Peyer's patch (tissue), 4 donors: ENCODE measurements around the gene UNK. TPM values are rescaled to one million over a fixed set of nuclear protein-coding genes. Genes with fewer than 3 reads are reported as not detected.

Source experiments
- DNase-seq, 3 donors: peaks; one replicate each; pipeline ENCODE4 v3.0.0-alpha.2; 2017 to 2019
- H3K27ac ChIP-seq, 4 donors: fragments of 200-600 bp; sonication (generic); one replicate each; pipeline ENCODE4 v1.5.1; 2016 to 2019
- H3K27me3 ChIP-seq, 2 donors: fragments of 200-600 bp; sonication (generic); one replicate each; pipeline ENCODE4 v1.5.1; 2019
- H3K36me3 ChIP-seq, 3 donors: fragments of 200-600 bp; sonication (generic); one replicate each; pipeline ENCODE4 v1.5.1; 2016 to 2019
- H3K4me1 ChIP-seq, 4 donors: fragments of 200-600 bp; sonication (generic); one replicate each; pipeline ENCODE4 v1.5.1; 2016 to 2019
- H3K4me3 ChIP-seq, 4 donors: fragments of 200-600 bp; sonication (generic); 1 replicate in 3 of 4; 2 replicates in 1 of 4; pipeline ENCODE4 v1.5.1; 2016 to 2019; ENCODE audit warnings: mild to moderate bottlenecking in 1 of 4
- H3K9me3 ChIP-seq, 4 donors: fragments of 200-600 bp; sonication (generic); one replicate each; pipeline ENCODE4 v1.5.1; 2016 to 2019; ENCODE audit warnings: mild to moderate bottlenecking in 1 of 4
- POLR2A ChIP-seq, 2 donors: fragments of 450-650 bp; IDR thresholded peaks; one replicate each; pipeline ENCODE4 v1.5.1; 2017; ENCODE audit warnings: antibody characterized with exemption in 2 of 2, mild to moderate bottlenecking in 2 of 2, moderate library complexity in 2 of 2
- total RNA-seq, 4 donors: library from RNA; depleted of rRNA; stranded (reverse); fragments of >200 nt; gene quantifications; one replicate each; pipeline ENCODE4 v1.1.0, GENCODE V29; 2016
- TF ChIP-seq, protein P1 (sequence below), 6 experiments: fragments of 450-650 bp in 4 of 6; fragments of 200-600 bp in 2 of 6; sonication (generic) in 1 of 6; IDR thresholded peaks; one replicate each; pipeline ENCODE4 v1.5.1; 2017 to 2019; ENCODE audit warnings: antibody characterized with exemption in 6 of 6, mild to moderate bottlenecking in 3 of 6, moderate library complexity in 1 of 6

The UNK gene
- total RNA-seq, 4 donors from 2014 or later: 18.9 to 108 (median 30.6) TPM

DNA sequence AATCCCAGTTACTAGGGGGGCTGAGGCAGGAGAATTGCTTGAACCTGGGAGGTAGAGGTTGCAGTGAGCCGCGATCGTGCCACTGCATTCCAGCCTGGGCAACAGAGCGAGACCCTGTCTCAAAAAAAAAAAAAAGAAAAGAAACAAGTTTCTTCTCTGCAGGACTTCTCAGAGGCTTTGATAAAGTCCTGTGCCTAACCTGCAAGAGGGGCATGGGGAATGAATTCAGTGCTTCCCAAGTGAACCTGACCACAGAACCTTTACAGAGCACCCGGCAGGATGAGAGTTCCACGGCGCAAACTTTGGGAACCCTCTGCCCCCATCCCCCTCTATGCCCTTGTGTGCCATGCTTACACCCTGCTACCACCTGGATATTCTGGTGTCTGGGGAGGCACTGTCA lies 45.4 kb upstream of the UNK start:
- no peaks in the 10 kb centered on the region for H3K27me3 ChIP-seq
- no peaks in the 10 kb centered on the region for H3K9me3 ChIP-seq
- H3K4me3 ChIP-seq: no peak overlapping the region
- peaks cover 0 to 5% (median 2%) of the 10 kb centered on the region in 4 donors for H3K4me1 ChIP-seq
- H3K36me3 ChIP-seq: peaks cover 0 to 82% (median 0%) of the 10 kb centered on the region in 3 donors
- no peak for DNase-seq
- no peak overlapping the region for H3K27ac ChIP-seq
- TF ChIP-seq, protein P1, sequence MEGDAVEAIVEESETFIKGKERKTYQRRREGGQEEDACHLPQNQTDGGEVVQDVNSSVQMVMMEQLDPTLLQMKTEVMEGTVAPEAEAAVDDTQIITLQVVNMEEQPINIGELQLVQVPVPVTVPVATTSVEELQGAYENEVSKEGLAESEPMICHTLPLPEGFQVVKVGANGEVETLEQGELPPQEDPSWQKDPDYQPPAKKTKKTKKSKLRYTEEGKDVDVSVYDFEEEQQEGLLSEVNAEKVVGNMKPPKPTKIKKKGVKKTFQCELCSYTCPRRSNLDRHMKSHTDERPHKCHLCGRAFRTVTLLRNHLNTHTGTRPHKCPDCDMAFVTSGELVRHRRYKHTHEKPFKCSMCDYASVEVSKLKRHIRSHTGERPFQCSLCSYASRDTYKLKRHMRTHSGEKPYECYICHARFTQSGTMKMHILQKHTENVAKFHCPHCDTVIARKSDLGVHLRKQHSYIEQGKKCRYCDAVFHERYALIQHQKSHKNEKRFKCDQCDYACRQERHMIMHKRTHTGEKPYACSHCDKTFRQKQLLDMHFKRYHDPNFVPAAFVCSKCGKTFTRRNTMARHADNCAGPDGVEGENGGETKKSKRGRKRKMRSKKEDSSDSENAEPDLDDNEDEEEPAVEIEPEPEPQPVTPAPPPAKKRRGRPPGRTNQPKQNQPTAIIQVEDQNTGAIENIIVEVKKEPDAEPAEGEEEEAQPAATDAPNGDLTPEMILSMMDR (IDR thresholded peaks at IDR 0.05): no peak
- no peak for TF ChIP-seq POLR2A (IDR thresholded peaks at IDR 0.05)

DNA sequence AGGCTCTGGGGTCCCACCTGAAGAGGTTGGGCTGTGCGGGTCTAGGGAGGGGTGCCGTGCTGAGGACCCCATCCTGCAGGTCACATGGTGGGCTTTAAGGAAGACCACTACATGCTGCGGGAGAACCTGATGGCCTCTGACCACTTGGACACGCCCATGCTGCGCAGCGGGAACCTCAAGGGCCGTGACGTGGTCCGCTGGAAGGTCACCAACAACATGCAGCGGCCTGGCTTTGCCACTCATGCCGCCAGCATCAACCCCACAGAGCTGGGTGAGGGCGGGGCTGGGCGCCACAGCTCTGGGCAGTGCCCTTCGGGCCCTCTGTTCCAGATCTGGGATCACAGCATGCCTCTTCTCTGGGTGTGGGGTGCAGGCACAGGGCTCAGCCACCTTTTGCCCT lies 44.8 kb upstream of the UNK start:
- no peak for DNase-seq
- no peak for TF ChIP-seq POLR2A (IDR thresholded peaks at IDR 0.05)
- TF ChIP-seq, protein P1 (IDR thresholded peaks at IDR 0.05): no peak
- Histone ChIP-seq H3K27me3 (no peaks in the 10 kb centered on the region), H3K4me3 (no peak overlapping the region), H3K9me3 (no peaks in the 10 kb centered on the region), H3K4me1 (no peaks in the 10 kb centered on the region), H3K27ac (no peak overlapping the region), H3K36me3 (peaks cover 0 to 85% (median 0%) of the 10 kb centered on the region in 3 donors)

GRCh38 chr17:75740215-75740614 lies 44.4 kb upstream of the UNK start:
- no peak for DNase-seq
- H3K4me3 ChIP-seq: no peak overlapping the region
- no peaks in the 10 kb centered on the region for H3K9me3 ChIP-seq
- H3K27ac ChIP-seq: no peak overlapping the region
- no peaks in the 10 kb centered on the region for H3K4me1 ChIP-seq
- no peaks in the 10 kb centered on the region for H3K27me3 ChIP-seq
- peaks cover 0 to 85% (median 0%) of the 10 kb centered on the region in 3 donors for H3K36me3 ChIP-seq
- no peak for TF ChIP-seq POLR2A (IDR thresholded peaks at IDR 0.05)
- TF ChIP-seq, protein P1 (IDR thresholded peaks at IDR 0.05): no peak

- DNase-seq: no peak
- no peak for TF ChIP-seq POLR2A (IDR thresholded peaks at IDR 0.05)
- TF ChIP-seq, protein P1 (IDR thresholded peaks at IDR 0.05): no peak
- Histone ChIP-seq H3K9me3 (no peaks in the 10 kb centered on the region), H3K27ac (no peak overlapping the region), H3K4me1 (no peaks in the 10 kb centered on the region), H3K4me3 (no peak overlapping the region), H3K27me3 (no peaks in the 10 kb centered on the region), H3K36me3 (peaks cover 0 to 87% (median 0%) of the 10 kb centered on the region in 3 donors)
Measured at GRCh38 chr17:75740631-75741077, 44.0 kb upstream of the UNK start.

DNA sequence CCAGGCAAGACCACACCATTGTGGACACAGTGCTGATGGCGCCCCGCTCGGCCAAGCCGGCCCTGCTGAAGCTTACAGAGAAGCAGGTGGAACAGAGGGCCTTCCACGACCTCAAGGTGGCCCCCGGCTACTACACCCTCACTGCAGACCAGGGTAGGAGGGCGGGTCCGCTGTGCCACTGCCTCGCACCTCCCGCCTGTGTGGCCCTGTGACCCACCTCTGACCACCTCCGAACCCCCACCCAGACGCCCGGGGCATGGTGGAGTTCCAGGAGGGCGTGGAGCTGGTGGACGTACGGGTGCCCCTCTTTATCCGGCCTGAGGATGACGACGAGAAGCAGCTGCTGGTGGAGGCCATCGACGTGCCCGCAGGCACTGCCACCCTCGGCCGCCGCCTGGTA lies 42.3 kb upstream of the UNK start:
- Histone ChIP-seq H3K4me3 (no peak overlapping the region), H3K4me1 (no peaks in the 10 kb centered on the region), H3K36me3 (peaks cover 0 to 82% (median 0%) of the 10 kb centered on the region in 3 donors), H3K27ac (no peak overlapping the region), H3K27me3 (no peaks in the 10 kb centered on the region), H3K9me3 (no peaks in the 10 kb centered on the region)
- TF ChIP-seq POLR2A (IDR thresholded peaks at IDR 0.05): no peak
- TF ChIP-seq, protein P1 (IDR thresholded peaks at IDR 0.05): no peak
- DNase-seq: no peak
